Amygdala (tissue), 56 donors: ENCODE data around the gene POLR3C.
A peak's percentile ranks its signal among the peaks of the same experiment; 100 is the strongest.
"Not testable (repeated sequence)": the region's sequence is repeated elsewhere in the genome, so short reads cannot be mapped to it uniquely, and the experiment has no call there.

Source experiments
- DNase-seq, 56 donors: peaks; one replicate each; lab custom pipeline; 2025; lab: John Stamatoyannopoulos, UW

POLR3C gene

DNA sequence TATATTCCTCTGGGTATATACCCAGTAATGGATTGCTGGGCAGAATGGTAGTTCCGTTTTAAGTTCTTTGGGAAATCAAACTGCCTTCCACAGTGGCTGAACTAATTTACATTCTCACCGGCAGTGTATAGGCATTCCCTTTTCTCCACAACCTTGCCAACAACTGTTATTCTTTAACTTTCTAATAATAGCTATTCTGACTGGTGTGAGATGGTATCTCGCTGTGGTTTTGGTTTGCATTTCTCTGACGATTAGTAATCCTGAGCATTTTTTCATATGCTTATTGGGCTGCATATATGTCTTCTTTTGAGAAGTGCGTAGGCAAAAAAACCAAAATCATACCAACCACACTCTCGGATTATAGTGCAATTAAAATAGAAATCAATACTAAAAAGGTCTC lies 5.9 kb upstream of the POLR3C start:
- not testable (repeated sequence) for DNase-seq

DNA sequence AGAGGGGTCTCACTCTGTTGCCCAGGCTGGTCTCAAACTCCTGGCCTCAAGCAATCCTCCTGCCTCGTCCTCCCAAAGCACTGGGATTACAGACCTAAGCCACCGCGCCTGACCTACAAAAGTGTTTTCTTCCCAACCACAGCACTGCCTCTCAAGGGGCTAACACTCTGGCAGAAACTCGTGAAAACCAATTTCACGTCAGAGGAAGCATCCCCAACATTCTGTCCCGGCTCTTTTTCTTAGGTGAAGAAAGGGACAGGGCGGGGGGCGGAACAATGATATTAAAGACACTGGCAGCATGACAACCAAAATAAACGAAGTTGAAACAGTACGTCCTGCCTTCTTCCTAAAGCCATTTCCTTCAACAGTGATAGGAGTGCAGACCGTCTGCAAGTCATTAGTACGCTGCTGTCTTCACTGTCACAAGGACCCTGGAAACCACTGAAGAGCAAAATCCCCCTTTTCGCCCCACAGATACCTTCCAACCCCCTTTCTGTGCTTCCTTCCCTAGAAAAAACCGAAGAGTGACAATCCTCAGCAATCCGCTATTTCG lies 1.1 kb upstream of the POLR3C start:
- DNase-seq: not testable (repeated sequence)

DNA sequence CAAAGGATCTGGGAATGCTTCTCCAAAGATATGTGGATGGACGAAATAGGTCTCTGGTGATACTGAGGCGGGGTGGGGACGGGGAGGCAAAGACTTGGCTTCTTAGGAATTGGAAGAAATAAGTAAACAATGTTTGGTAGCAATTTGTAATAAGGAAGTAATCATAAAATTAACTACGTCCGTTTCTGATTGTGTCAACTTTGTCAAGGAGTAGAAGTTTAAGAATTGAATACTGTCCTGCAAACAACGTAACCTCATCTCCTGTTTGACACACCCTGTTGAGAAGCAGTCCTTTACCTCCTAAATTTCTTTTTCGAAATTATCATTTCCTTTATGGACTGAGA lies 471 bp downstream of the POLR3C start:
- DNase-seq: no peak

DNA sequence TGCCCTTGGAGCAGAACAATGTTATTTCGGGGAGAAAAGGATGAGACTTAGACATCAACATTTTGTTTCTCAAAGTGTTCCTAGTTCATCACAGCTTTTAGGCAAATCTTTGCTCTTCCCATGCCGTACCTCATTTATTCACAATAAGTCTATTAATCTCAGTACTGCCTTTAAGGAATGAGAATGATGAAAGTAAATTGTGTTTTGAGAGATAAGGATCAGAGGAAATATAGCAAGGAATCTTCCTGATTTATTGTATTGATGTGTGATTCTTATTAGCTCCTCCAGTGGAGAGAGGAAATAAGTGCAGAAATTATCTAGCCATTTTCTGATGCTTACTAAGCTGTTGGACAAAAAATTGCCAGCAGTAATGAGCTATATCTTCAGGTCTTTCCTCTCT lies 2.0 kb downstream of the POLR3C start:
- no peak for DNase-seq

DNA sequence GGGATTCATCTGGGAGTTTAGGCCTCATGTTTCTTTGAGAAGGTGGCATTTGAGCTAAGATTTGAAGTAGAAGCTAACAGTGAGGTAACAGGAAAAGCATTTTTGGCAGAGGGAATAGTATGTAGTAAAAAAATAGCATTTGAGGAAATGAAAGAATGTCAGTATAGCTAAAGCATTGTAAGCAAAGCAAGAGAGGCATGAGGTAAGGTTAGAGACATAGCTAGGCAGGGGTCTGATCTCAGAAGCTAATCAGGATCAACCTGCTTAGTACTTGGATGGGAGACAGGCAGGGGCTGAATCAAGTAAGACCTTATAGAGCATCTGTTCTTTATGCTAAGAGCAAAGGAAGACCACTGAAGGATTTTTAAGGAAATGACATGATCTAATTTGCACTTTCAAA lies 4.0 kb downstream of the POLR3C start:
- DNase-seq: no peak

DNA sequence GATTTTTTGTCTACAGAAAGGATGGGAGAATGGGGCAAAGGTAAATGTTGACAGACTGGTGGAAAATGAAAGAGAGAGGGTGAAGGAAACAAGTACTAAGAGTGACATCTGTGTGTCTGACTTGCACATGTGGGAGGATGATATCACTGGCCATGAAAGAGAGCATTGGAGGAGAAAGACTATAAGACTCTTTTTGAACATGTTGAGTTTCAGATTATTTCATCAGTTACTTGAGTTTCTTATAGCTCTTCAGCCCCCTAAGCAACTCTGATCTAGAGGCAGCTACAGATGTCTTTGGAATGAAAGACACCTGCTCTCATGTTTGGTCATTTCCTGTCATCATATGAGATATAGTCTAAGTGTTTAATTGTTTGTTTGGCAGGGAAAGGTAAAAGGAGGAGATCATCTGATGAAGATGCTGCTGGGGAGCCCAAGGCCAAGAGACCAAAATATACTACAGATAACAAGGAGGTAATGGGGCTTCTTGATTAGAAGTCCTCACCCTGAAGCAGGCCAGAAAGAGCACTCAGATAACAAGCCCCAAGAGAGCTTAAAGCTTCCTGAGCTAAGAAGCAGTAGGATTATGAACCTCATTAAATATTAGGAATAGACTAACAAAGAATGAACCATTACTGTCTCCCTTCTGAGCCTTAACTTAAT lies 4.5 kb downstream of the POLR3C start:
- DNase-seq: no peak

DNA sequence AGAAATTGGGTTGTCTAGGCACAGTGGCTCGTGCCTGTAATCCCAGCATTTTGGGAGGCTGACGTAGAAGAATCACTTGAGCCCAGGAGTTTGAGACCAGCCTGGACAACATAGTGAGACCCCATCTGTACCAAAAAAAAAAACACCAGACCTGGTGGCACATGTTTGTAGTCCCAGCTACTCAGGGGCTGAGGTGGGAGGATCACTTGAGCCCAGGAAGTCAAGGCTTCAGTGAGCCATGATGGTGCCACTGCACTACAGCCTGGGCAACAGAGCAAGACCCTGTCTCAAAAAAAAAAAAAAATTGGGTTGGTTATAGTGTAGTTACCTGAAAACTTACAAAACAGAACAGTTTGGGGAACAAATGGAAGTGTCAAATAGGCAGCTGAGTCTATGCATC lies 6.8 kb downstream of the POLR3C start:
- DNase-seq: not testable (repeated sequence)

DNA sequence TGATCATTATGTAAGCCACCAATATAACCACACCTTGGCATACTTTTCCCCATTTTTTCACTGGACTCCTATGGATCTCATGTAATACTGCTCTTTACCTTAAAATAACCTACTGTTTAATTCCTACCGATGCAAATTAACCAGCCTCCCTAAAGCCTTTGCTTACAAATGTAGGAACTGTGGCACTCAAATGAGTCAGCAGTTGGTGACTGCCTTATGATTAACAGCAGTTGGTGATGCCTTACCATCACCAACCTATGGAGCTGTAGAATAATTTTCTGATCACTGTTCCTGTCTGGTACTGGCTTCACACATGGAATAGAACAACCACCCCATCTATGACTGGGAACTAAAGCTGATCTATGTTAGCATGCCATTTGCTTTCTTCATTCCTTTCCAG lies 13.7 kb downstream of the POLR3C start:
- no peak for DNase-seq

DNA sequence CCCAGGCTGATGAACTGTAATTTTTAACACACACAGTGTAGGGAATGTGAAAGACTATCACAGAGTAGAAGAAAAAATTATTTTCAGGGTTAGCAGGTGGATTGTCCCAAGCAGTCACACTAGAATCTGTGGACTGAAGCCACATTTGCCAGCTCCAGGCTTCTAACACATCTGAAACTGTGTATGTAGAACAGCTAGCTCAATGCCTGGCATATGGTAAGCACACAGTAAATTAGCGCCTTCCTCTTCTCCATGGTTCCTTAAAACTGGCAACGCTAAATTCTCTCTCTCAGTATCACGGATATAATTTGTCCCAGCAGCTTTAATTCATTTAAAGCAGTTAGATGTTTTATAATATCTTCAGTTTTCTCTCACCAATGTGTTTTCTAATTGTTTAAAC lies 19.0 kb downstream of the POLR3C start:
- DNase-seq: no peak

DNA sequence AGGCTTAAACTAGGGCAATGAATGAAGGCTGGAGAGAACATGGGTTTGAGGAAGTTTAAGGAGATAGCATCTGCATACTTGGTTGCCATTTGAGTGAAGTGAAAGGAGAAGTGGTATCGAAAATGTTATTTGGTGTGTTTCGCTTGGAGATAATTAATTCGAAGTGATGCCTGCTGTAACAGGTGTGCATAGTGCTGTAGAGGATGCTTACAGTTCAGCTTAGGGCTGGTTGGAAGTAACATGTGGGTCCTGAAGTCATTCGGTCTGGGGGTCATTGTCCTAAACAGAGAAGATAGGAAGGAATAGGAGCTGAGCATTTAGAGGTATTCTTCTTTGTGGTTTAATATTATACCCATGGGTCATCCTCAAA lies 21.1 kb downstream of the POLR3C start:
- no peak for DNase-seq

DNA sequence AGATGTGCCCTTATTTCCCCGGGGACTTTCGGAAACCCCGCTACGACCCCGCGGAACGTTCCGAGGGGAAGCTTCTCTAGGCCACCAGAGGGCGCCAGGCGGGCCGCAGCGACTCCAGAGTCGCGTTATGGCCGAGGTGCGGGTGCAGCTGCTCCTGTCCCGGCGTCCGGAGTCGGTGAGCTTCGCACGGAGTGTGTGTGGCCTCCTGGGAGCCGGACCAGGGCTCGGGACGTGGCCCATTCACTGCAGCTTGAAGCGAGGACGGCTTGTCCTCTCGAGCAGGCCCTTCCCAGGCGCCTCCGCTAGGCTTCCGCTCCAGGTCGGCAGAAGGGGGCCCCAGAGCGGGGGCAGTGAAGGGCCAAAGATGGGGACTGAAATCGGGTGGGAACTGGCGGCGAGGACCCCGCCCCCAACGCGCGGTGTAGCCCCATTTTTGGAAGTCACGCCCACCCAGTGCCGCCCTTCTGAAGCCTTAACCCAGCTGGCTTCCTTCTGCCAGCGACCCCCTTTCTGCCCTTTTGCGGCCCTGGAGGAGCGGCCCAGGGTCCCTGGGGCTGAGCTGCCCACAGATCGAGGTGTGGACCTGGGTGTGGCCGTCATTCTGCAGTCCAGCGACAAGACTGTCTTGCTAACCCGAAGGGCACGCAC lies 21.6 kb downstream of the POLR3C start, which contains the start of gene NUDT17:
NUDT17 (plus strand) TSS at position 117 of the 648 bp plus-strand sequence; CDS start at position 128, 11 bp downstream.
- peak in 52 of 56 donors; percentile 11 to 78 (median 47) for DNase-seq

DNA sequence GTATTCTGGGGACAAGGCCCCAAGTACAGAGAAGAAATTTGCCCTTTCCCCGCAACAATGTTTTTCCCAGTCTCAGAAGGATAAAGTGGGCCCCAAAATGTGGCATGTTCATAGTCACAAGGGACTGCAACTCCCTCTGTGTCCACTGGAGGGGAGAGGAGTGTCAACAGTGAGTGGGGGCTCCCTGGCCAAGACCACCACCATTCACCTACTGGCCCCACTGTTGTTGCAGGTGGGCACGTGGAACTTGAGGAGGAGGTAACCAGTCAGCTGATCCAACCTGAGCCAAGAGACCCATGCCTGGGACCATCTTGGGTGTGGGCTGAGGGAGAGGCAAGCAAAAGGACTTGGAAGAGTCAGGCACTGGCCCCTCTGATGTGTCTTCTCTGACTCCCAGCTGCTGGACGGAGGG lies 22.2 kb downstream of the POLR3C start:
- DNase-seq: peak in 7 of 56 donors; percentile 6 to 43 (median 17)

DNA sequence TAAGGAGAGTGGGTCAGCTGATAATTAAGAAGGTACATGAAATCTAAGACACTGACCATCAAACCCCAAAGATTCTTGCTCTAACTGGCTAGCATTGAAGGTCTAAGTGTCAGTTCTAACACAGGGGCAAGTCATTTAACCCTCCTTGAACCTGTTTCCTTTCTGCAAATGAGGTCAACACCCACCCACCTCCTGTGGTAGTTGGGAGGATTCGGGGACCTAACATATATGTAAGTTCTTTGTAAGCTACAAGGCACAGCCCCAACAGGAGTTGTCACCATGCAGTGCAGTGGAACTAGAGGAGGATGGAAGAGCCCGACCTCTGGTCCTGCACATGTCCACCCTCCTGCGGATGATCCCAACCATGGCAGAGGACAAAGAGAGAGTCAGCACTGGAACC lies 23.8 kb downstream of the POLR3C start:
- no peak for DNase-seq

DNA sequence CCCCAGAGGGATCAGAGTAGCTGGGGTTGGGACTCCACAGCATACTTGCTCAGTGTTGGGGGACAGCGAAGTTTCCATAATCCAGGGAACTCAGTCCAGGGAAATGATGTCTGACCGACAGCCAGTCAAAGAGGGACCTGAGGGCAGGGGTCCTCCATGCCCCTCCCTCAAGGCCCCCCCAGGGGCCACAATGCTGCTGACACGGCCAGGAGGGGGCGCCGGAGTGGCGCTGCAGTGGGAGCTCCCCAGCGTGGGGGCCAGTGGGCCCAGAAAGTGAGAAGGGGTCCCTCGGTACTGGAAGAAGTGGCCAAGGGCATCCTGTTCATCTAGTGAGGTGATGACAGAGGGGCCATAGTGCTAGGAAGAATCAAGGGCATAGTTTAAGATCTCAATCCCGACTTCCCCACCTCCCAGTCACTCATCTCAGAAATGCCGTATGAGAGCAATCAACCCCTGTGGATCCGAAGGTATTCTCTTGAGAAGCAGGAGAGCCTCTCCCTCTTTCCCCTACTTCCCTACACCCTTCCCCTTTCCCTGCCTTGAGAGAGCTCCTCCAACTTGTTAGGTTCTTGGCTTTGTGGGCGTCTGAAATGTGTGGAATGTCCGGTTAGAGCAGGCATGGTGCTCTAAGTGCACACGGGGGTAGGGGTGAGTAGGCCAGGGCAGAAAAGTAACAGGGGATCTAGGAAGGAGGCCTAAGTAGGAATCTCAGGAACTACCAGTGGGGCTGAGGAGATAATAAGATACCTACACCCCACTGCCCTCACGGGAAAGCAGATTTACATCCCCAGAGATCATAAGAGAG lies 25.6 kb downstream of the POLR3C start:
- no peak for DNase-seq

DNA sequence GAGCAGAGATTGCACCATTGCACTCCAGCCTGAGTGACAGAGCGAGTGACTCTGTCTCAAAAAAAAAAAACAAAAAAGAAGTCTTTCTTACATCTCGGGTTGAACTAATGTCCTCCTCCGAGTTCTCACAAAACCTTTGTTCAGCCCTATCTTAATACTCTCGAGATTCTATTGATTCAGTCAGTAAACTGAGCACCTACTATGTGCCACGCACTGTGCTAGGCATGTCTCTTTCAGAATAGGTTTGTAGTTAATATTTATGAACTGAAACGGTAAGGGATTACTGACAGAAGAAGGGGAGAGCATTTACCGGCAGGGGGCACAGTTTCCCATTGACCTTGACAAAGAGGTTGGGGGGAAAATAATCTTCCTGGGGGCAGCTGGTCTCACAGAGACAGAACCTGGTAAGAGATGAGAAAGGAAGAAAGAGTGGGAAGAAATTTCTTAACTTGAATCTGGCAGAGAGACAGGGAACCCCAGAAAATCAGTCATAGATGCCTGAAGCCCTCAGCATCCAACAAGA lies 31.5 kb downstream of the POLR3C start:
- DNase-seq: no peak

DNA sequence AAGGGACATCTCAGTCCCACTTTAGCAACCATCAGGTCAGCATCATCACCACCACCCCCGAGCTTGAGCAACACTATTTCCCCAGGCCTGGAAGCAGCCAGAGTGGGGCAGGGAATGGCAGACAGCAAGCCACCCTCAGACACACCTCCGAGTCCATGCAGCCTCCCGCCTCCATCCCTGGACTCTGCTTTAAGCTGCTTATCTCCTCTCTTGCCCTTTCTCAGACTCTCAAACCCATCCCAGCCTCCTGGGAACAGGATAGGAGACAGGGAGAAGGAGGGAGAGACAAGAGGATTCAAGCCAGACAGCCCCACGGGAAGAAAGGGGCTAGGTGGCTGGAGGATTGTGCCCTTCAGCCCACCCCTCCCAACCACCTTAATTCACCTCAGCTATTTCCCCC lies 33.2 kb downstream of the POLR3C start:
- no peak for DNase-seq

DNA sequence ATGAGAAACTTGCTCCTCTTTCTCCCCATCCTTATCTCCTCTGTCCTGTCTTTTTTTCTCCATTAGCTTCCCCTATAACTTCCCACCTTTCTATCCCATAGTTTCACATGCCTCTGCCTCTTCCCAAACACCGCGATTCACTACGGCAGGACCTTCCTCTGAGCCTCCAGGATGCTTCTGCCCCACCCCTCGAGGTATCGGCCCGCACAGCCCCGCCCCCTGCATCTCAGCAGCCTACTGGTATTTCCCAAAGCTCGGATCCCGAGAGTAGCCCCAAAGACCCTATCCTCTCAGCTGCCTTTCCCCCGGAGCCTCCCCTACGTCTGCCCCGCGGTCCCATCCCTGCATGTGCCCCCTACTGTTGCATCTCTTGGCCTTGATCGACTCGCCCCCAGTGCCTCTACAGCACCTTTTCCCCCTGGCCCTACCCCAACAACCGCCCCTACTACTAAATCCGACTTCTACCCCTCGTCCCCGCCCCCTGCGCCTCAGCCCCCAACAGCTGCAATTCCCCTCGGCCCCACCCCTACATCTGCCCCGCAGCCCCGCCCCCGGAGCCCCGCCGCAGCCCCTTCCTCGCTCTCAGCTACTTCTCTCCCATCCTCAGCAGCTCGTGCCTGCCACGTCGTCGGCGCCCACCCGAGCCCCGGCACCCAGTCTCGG lies 34.4 kb downstream of the POLR3C start:
- DNase-seq: peak in 27 of 56 donors; percentile 18 to 78 (median 40)

DNA sequence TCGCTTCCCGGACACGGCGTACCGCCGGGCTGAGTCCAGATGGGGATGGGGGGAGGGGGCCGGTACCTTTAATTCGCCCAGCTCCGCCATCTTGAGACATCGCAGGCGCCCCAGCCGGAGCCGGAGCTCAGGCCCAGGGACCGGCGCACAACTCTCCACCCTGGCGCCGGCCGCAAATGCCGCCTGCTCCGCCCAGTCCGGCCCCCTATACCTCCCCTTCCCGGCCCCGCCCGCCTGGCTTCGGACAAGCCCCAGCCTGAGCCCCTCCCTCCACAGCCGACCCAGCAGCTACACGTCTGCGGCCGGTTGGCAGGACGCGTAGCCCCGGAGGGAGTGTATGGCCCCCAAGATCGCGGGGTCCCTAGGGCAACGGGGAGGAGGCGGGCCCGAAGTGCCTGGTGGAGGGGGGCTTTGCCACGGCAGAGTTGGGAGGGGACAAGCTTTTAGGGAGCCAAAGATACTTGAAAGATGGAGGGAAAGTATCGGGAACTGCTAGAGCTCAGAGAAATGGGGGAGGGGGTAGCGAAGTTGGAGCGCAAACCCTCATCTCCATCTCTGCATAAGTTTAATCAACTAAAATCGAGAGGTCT lies 35.0 kb downstream of the POLR3C start, which contains the start of gene PIAS3:
PIAS3 (minus strand) TSS at position 181 of the 590 bp plus-strand sequence; CDS start at position 90, 91 bp downstream.
- DNase-seq: peak; percentile 44 to 93 (median 86)

DNA sequence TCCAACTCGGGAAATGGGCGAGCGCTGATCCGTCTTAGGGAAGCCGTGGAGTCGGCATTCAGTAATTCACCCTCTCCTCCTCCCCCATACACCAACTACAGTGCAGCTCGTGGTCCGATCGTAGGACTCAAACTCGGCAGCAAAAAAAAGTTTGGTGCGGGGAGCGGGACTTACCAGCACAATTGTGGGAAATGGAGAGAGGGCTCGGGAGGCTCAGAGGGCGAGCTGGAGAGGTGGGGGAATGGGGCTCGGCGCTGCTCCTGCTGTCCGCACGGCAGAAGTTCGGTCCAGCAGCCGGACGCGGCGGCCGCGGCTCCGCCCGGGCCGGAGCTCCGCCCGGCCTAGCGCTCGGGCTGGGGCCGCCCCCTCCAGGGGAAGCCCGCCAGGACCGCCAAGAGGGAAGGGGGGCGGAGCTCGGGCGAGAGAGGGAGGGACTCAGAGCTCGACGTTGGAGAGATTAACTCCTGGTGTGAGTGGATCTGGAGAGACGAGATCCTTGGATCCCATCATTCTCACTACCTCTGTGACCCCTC lies 35.6 kb downstream of the POLR3C start:
- DNase-seq: peak in 55 of 56 donors; percentile 35 to 86 (median 67)
